HG03432 (cell line): Measurements from ENCODE around the gene KDM2A.
"Not testable (repeated sequence)": the region's sequence is repeated elsewhere in the genome, so short reads cannot be mapped to it uniquely, and the experiment has no call there.

ENCODE experiments used
- ATAC-seq: cut with Tn5 transposase; IDR thresholded peaks from one replicate; pipeline ENCODE4 v1.9.1; 2021; ENCODE audit warnings: mild to moderate bottlenecking, moderate library complexity; ENCODE audit not compliant: unreplicated experiment

Gene KDM2A

DNA sequence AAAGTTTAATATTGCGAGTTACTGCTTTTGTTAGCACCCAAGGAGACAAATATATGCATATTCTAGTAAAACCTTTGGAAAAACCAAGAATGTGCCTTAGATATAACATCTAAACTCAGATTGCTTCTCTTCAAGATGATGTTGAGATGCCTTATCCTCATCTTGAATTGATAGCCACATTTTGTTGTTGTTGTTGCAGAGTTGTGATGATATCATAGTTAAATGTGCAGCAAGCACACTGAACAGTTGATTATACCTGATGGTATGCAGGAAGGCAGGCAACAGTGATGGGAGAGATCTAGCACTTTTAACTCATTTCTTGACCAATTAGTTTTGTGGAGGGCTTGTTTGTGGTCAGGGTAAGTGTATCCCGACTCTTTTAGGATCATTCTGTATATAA, 48.0 kb downstream of the KDM2A start:
- ATAC-seq, result no peak

DNA sequence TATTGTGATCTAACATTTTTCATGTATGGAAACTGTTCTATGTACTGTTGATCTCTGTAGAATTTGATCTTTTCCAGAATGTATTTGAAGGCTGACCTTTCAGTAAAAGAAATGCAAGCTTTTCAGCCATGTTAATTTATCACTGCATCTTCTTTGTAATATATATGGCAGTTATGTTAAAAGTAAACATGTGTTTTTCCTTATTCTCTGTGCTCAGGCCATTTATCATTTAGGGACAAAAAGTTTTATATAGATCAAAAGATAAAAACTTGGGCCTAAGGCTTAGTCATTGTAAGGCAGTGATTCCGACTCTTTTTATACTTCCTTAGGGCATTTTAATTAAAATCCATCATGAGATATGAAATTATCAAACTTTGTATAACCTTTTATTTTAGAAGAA, 48.7 kb downstream of the KDM2A start:
- ATAC-seq, result no peak

DNA sequence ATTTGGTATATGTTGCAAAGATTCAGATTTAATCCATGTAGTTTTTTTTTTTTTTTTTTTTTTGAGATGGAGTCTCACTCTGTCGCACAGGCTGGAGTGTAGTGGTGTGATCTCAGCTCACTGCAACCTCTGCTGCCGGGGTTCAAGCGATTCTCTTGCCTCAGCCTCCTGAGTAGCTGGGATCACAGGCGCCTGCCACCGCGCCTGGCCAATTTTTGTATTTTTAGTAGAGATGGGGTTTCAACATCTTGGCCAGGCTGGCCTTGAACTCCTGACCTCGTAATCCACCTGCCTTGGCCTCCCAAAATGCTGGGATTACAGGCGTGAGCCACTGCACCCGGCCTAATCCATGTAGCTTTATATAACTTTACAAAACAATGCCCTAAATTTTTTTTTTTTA, 49.8 kb downstream of the KDM2A start:
- not testable (repeated sequence) for ATAC-seq

DNA sequence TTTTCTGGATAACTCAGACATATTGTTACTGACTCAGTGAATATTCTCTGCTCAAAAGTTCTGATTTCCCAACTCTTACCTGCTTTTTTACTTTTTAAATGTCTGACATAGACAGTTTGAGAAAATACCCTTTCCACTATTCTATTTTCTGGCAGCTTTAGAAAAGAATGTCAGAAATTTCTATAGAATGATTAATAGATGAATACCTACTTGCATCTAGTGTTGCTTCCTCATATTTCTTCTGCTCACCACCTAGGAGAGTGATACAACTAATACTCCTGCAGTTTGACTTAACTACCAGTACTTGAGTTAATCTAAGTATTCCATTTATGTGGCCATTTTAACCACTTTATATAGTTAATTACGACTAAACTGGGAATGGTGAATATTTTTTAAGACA, 55.2 kb downstream of the KDM2A start:
- ATAC-seq, result no peak

DNA sequence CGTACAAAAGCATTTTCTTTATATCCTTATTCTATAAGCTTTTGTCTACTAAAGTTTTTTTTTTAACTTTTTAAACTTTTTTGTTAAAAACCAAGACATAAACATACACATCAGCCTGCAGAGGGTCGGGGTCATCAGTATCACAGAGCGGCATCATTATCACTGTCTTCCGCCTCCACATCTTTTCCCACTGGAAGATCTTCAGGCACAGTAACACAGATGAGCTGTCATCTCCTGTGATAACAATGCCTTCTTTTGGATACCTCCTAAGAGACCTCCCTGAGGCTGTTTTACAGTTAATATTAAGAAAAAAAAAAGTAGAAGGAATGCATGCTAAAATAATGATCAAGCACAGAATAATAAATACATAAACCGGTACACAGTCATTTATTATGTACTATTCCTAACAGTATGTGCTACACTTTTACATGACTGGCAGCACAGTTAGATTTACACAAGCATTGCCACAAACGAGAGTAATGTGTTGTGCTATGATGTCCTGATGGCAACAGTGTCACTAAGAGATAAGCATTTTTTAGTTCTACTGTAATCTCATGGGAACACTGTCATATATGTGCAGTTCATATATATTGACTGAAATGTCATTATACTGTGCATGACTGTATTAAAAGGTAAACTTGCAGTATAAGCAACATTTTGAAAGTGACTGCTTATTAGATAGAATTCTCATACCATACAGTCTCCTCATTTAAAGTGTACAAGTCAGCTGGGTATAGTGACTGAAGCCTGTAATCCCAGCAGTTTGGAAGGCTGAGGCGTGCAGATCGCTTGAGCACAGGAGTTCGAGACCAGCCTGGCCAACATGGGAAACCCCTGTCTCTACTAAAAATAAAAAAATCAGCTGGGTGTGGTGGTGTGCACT, 58.6 kb downstream of the KDM2A start:
- no peak for ATAC-seq

DNA sequence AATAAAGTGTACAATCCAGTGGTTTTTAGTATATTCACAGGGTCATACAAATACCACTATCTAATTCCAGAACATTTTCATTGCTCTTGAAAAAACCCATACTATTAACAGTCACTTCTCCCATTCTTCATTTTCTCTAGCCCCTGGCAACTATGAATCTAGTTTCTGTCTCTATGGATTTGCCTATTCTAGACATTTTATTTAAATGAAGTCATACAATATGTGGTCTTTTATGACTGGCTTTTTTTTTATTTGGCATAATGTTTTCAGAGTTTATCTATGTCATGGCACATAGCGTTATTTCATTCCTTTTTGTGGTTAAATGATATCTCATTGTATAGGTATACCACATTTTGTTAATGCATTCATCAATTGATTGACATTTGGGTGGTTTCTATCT, 59.4 kb downstream of the KDM2A start:
- ATAC-seq, result no peak

DNA sequence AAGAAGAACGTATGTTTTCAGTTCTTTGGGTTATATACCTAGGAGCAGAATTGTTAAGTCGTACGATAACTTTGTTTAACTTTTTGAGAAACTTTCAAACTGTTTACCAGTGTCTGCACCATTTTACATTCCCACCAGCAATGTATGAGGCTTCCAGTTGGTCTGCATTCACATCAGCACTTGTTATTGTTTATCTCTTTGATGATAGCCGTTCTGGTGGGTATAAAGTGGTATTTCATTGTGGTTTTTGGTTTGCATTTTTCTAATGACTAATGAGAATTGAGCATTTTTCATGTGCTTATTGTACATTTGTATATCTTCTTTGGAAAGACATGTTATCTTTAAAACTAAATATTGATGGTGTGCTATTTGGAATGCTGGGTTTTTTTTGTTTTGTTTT, 59.8 kb downstream of the KDM2A start:
- ATAC-seq, result no peak

DNA sequence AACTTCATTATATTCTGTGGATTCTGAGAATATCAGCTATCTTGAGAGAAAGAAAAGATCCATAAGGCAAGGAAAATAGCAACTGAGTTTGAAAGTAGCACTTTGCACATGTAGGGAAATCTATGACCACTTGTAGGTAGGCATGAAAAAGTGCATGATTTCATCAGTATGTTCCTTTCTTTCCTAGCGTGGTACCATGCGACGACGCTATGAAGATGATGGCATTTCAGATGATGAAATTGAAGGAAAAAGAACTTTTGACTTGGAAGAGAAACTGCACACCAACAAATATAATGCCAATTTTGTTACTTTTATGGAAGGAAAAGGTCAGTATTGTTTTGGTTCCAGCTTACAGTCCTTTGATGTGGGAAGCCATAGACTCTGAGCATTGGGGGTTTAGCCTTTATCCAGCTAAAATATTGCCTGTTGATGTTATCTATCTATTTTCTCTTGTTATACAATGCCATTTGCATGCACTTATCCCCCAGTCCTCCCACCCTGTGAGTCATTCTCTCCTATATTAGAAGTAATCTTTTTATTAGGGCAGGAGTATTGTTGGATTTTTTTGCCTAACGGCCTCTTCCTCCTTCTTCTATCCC, 60.9 kb downstream of the KDM2A start:
- ATAC-seq, result no peak

DNA sequence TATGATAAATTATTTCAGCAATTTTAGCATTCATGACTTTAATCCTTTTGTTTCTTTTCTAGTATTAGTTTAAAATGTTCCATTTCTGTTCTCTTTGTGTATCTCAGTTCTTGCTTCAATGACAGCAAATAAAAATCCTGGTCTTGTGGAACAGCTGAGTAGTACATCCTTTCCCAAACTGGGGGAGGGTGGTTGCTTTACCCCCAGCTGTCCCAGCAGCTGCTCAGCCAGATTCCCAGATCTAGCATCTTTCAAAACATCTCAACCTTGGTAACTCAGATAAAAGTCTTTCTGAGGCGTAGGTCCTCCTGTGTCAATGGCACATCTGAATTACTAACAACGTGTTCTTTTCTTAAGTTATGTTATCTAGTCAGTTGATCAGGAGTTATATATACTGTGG, 75.0 kb downstream of the KDM2A start:
- ATAC-seq, result no peak

DNA sequence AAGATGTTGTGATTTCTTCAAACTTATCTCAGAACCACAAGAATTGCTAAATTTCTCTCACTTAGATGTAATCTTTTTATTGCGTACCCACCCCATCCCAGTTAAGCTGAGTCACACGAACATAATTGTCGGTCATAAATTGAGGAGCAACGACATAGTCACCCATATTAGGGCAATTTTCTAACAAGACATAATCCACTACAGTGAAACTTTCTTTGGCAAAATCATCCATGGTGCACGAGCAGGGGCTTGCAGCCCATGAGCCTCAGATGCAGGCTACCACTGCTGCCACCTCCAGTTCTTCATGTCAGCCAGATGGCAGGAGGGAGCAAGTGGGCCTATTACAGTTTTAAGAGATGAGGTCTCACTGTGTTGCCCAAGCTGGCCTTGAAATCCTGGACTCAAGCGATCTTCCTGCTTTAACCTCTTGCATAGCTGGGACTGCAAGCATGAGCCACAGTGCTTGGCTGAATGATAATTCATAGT, 77.0 kb downstream of the KDM2A start:
- ATAC-seq, result no peak

DNA sequence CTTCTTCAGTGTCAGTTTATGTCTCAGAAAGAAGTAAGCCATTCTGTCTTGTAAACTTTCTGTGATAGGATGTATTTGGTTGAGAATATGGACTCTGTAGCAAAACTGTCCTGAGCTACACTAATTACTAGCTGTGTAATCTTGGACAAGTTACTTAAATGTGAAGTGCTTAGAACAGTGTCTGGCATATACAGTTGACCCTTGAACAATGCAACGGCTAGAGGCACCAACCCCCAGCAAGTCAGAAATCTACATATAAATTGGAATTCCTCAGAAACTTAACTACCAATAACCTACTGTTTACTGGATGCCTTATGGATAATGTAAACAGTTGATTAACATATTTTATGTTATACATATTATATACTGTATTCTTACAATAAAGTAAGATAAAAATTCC, 78.5 kb downstream of the KDM2A start:
- no peak for ATAC-seq

DNA sequence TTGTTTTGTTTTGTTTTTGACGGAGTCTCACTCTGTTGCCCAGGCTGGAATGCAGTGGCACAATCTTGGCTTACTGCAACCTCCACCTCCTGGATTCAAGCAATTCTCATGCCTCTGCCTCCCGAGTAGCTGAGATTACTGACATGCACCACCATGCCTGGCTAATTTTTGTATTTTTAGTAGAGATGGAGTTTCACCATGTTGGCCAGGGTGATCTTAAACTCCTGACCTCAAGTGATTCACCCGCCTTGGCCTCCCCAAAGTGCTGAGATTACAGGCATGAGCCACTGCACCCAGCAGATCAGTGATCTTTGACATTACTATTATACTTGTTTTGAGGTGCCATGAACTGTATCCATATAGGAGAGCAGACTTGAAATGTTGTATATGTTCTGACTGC, 79.7 kb downstream of the KDM2A start:
- ATAC-seq, result not testable (repeated sequence)

DNA sequence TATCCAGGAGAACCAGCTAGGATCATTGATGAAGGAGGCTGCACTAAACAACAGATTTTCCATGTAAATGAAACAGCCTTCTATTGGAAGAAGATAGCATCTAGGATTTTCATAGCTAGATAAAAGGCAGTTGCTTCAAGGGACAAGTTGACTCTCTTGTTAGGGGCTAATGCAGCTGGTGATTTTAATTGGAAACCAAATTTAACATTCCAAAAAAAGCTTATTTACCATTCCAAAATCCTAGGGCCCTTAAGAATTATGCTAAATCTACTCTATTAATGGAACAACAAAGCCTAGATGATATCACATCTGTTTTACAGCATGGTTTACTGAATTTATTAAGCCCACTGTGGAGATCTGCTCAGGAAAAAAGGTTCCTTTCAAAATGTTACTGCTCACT, 80.7 kb downstream of the KDM2A start:
- no peak for ATAC-seq

DNA sequence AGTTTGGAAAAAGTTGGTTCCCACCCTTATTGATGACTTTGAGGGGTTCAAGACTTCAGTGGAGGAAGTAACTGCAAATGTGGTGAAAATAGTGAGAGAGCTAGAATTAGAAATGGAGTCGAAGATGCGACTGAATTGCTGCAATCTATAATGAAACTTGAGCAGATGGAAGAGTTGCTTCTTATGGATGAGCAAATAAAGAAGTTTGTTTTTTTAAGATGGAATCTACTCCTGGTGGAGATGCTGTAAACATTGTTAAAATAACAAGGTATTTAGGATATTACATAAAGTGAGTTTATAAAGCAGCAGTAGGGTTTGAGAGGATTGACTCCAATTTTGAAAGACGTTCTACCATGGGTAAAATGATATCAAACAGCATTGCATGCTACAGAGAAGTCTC, 83.0 kb downstream of the KDM2A start:
- no peak for ATAC-seq

DNA sequence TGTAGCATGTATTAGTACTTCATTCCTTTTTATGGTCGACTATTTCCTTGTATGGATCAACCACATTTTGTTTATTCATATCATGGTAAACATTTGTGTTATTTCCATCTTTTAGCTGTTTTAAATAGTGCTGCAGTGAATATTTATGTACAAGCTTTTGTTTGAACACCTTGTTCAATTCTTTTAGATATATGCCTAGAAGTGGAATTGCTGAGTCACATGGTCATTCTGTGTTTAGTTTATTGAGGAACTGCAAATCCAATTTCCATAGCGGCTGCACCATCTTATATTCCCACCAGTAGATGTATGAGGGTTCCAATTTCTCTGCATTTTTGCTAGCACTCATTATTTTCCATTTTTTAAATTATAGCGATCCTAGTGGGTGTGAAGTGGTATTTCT, 85.8 kb downstream of the KDM2A start:
- no peak for ATAC-seq

DNA sequence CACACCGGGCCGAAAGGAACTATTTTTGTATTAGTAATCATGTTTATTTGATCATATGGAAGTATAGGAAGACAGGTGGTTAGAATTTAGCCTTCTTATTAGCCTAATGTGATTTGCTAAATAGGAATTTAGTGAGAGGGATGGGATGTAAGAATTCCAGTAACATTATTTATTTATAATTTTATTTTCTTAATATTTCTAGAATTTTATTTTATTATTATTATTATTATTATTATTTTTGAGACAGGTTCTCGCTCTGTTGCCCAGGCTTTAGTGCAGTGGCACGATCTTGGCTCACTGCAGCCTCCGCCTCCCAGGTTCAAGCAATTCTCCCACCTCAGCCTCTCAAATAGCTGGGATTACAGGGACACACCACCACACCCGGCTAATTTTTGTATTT, 90.2 kb downstream of the KDM2A start:
- not testable (repeated sequence) for ATAC-seq

DNA sequence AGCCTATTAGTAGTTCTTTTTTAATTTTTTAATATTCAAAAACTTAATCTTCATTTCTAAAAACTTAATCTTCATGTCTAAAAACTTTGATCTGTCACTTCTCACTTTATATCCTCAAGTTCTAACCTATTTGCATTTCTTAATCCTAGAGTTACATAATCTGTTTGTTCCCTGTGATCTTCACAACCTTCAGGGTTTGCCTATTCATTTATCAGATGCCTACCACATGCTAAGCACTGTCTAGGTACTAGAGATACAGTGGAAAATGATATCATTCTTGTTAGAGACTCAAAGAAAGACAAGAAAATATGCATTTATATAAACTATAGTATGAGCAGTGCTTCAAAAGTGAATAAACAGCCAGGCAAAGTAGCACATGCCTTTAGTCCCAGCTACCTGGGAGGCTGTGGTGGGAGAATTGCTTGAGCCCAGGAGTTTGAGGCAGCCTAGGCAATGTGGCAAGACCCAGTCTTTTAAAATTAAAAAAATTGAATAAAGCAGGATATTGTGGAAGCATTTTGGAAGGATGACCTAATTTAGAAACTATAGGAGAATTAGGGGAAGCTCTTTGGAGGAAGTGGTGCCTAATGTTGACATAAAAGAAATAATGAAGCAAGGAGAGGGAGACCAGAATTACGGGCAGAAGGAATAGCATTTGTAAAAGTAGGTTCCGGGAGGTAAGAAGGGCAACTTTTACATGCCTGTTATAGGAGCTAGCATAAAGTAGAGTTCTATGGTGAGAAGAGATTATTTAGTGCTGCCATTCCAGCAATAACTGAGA, 92.8 kb downstream of the KDM2A start:
- ATAC-seq, result no peak

DNA sequence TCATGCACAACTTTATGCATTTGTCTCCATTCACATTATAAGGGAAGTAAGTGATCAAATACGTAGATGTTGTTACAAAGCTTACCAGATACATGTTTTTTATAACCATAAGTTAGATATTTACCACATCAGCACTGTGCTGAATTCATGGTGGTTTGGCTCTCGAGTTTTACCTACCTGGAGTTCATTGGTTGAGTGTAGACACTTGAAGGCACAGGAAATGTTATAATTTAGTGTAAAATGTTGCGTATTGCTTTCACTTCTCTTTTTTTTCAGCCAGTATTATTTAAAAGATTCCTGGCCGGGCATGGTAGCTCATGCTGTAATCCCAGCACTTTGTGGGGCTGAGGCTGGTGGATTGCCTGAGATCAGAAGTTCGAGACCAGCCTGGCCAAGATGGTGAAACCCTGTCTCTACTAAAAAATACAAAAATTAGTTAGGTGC, 94.1 kb downstream of the KDM2A start:
- no peak for ATAC-seq

DNA sequence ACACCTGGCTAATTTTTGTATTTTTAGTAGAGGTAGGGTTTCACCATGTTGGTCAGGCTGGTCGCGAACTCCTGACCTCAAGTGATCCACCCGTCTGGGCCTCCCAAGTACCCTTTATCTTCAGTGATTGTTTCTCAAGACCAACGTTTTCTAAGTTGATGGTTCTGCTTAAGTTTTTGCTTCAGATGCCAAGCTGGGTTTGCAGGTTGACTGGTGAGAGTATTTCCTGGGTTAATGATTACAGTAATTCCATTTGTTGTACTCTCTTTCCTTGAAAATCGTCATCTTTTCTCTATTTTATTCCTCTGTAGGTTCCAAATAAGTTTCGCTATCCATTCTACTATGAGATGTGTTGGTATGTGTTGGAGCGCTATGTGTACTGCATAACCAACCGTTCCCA, 108.7 kb downstream of the KDM2A start:
- no peak for ATAC-seq

DNA sequence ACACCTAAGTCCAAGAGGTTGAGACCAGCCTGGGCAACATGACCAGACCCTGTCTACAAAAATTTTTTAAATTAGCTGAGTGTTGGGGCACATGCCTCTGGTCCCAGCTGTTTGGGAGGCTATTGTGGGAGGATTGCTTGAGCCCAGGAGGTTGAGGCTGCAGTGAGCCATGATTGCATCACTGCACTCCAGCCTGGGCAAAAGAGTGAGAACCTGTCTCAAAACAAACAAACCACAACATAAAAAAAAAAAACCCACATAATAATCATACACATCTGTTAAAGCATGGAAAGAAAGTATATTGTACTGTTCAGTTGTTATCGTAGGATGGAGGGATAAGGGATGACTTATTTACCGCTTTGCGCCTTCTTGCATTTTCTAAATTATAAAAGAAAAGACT, 111.3 kb downstream of the KDM2A start:
- no peak for ATAC-seq

DNA sequence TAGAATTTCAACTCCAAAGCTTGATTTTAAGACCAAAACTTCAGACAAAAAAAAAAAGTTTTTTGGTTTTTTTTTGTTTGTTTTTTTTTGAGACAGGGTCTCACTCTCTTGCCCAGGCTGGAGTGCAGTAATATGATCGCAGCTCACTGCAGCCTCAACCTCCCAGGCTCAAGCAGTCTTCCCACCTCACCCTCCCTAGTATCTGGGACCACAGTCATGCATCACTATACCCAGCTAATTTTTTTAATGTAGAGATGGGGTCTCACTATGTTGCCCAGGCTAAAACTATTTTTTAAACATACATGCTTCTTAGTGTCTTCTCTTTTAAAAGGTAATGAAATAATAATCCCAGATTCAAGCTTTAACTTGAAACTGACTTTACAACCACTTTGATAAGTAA, 111.8 kb downstream of the KDM2A start:
- ATAC-seq, result no peak
